Activated CD4-positive, alpha-beta T cell treated with anti-CD3 and anti-CD28 coated beads for 4 hours (primary cell): Measurements from ENCODE around the gene THOC2.
A peak's percentile ranks its signal among the peaks of the same experiment; 100 is the strongest.
"Not testable (repeated sequence)": the region's sequence is repeated elsewhere in the genome, so short reads cannot be mapped to it uniquely, and the experiment has no call there.

Experiments used
- DNase-seq, 2 donors: peaks; one replicate each; pipeline ENCODE4 v3.0.0-alpha.2; 2020

Gene THOC2

GRCh38 chrX:123663720-123664119, 69.1 kb downstream of the THOC2 start:
- not testable (repeated sequence) for DNase-seq

GRCh38 chrX:123656507-123656906, 76.3 kb downstream of the THOC2 start:
- not testable (repeated sequence) for DNase-seq

- not testable (repeated sequence) for DNase-seq
These were observed 84.1 kb downstream of the THOC2 start for GRCh38 chrX:123648811-123649181.

- peak; percentile 1 to 8 for DNase-seq
These were observed 84.6 kb downstream of the THOC2 start for GRCh38 chrX:123648028-123648810.

- DNase-seq: no peak
These were observed 85.6 kb downstream of the THOC2 start for GRCh38 chrX:123647244-123647643.

- no peak for DNase-seq
These were observed 103.3 kb downstream of the THOC2 start for GRCh38 chrX:123629502-123629901.

- no peak for DNase-seq
These were observed 105.9 kb downstream of the THOC2 start for GRCh38 chrX:123626962-123627361.

GRCh38 chrX:123625952-123626351, 106.9 kb downstream of the THOC2 start:
- no peak for DNase-seq

- DNase-seq: no peak
These were observed 107.4 kb downstream of the THOC2 start for GRCh38 chrX:123625477-123625876.

- no peak for DNase-seq
These were observed 115.8 kb downstream of the THOC2 start for GRCh38 chrX:123617007-123617406.

GRCh38 chrX:123610915-123611314, 121.9 kb downstream of the THOC2 start:
- DNase-seq: no peak

- DNase-seq: no peak
These were observed 125.0 kb downstream of the THOC2 start for GRCh38 chrX:123607806-123608205.

- DNase-seq: no peak
These were observed 125.6 kb downstream of the THOC2 start for GRCh38 chrX:123607270-123607669.

- DNase-seq: no peak
These were observed 129.4 kb downstream of the THOC2 start for GRCh38 chrX:123603491-123603890.

GRCh38 chrX:123601437-123601836, 131.4 kb downstream of the THOC2 start:
- DNase-seq: no peak

GRCh38 chrX:123600181-123600580, 132.7 kb downstream of the THOC2 start:
- no peak for DNase-seq

GRCh38 chrX:123590842-123591486, 141.9 kb downstream of the THOC2 start:
- DNase-seq: no peak

GRCh38 chrX:123588723-123589122, 144.1 kb downstream of the THOC2 start:
- no peak for DNase-seq

GRCh38 chrX:123581586-123581985, 151.3 kb downstream of the THOC2 start:
- DNase-seq: no peak

- DNase-seq: no peak
These were observed 152.1 kb downstream of the THOC2 start for GRCh38 chrX:123580792-123581191.

- DNase-seq: not testable (repeated sequence)
These were observed 158.8 kb downstream of the THOC2 start for GRCh38 chrX:123574027-123574426.

GRCh38 chrX:123570011-123570590, 162.8 kb downstream of the THOC2 start:
- no peak for DNase-seq

GRCh38 chrX:123563167-123563566, 169.7 kb downstream of the THOC2 start:
- DNase-seq: no peak
